Psoas muscle (tissue), 8 donors: ENCODE results near the gene DYRK1B. TPM values are rescaled to one million over a fixed set of nuclear protein-coding genes. Genes with fewer than 3 reads are reported as not detected.

ENCODE experiments used
- ATAC-seq, 4 donors: fragments of 200-7000 bp; cut with Tn5 transposase; one replicate each; pipeline ENCODE4 v1.9.1; 2020; ENCODE audit warnings: moderate library complexity in 3 of 4, mild to moderate bottlenecking in 2 of 4
- DNase-seq, 2 donors: peaks; one replicate each; pipeline ENCODE4 v3.0.0-alpha.2; 2020
- H3K27ac ChIP-seq: fragments of 200-600 bp; one replicate; pipeline ENCODE4 v1.8.0; 2022
- H3K27me3 ChIP-seq, 3 donors: fragments of 200-600 bp in 1 of 3; one replicate each; pipeline versions ENCODE4 v1.6.1 to v1.8.0; 2013 to 2022; ENCODE audit warnings: low read length in 2 of 3, mild to moderate bottlenecking in 2 of 3, moderate library complexity in 1 of 3; ENCODE audit not compliant: insufficient read depth in 3 of 3
- H3K36me3 ChIP-seq, 2 donors: fragments of 200-600 bp in 1 of 2; one replicate each; pipeline versions ENCODE4 v1.6.1 to v1.8.0; 2013 to 2022; ENCODE audit warnings: low read depth in 1 of 2, mild to moderate bottlenecking in 1 of 2, moderate library complexity in 1 of 2; ENCODE audit not compliant: insufficient read depth in 1 of 2
- H3K4me1 ChIP-seq: fragments of 200-600 bp; one replicate; pipeline ENCODE4 v1.8.0; 2022
- H3K4me3 ChIP-seq: fragments of 200-600 bp; one replicate; pipeline ENCODE4 v1.8.0; 2022; ENCODE audit warnings: mild to moderate bottlenecking
- H3K9me3 ChIP-seq: fragments of 200-600 bp; one replicate; pipeline ENCODE4 v1.8.0; 2022
- WGBS, 3 donors: extraction: QIAGEN DNeasy Blood & Tissue Kit; methylation state at CpG; one replicate each; pipeline versions ENCODE4 v1.1.6 to v1.1.7; 2013; 5-methylcytosine and 5-hydroxymethylcytosine counted together
- intact Hi-C, 2 donors: fragments of 100-400 bp; cut with DNase I; formaldehyde crosslinking; loops; one replicate each; pipeline versions ENCODE4 v1.11.0 to v1.14.2; 2022
- polyA plus RNA-seq, 3 donors: library from polyadenylated mRNA; stranded (reverse); fragments of 200-250 nt; gene quantifications; one replicate each; pipeline ENCODE4 v1.2.3, GENCODE V29; 2013
- total RNA-seq, 4 donors: library from RNA; stranded (reverse); fragmentation: NEBNext Ultra II Directional in 2 of 4; extraction: Animal tissue kit (Norgen Biotek cat#: 25700) in 2 of 4; gene quantifications; one replicate each; pipeline versions ENCODE4 v1.2.1 to v1.2.4, GENCODE V29; 2021 to 2023
- TF ChIP-seq, protein P1 (sequence below): fragments of 200-600 bp; IDR thresholded peaks from one replicate; pipeline ENCODE4 v1.8.0; 2022; ENCODE audit warnings: antibody characterized with exemption
- donor health status: healthy with polysubstance abuse.
- donor health status: DM: no; HTN: no; CAD: no; lungs with moderate emphysema.
- donor health status: Bipolar disorder and iron deficiency.
- donor health status: healthy.
- donor health status: DM: yes; HTN: yes; CAD: no.
- donor health status: DM: no; HTN: no; CAD: no.
- donor health status: DM: no; HTN: no; CAD: no.
- donor health status: DM: yes; HTN: yes; CAD: no.

Gene DYRK1B
- total and polyA plus RNA-seq, 7 donors = 11.1 to 157 (median 64.5) TPM

DNA sequence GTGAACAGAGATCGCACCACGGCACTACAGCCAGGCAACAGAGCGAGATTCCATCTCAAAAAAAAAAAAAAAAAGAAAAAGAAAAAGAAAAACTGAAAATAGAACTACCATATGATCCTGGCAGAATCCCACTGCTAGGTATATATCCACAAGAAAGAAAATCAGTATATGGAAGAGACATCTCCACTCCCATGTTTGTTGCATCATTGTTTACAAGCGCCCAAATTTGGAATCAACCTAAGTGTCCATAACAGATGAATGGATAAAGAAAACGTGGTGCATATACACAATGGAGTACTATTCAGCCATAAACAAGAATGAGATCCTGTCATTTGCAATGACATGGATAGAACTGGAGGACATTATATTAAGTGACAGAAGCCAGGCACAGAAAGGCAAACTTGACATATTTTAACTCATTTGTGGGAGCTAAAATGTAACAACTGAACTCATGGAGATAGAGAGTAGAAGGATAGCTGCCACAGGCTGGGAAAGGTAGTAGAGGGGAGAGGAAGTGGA lies 26.1 kb downstream of the DYRK1B start:
- intact Hi-C loops = no loop called here
- Histone ChIP-seq H3K4me1 (peaks cover 14% of the 10 kb centered on the region), H3K36me3 (no peaks in the 10 kb centered on the region), H3K27ac (no peak overlapping the region), H3K4me3 (no peak overlapping the region), H3K27me3 (no peaks in the 10 kb centered on the region), H3K9me3 (peaks cover 11% of the 10 kb centered on the region)
- DNase-seq = no peak
- ATAC-seq = no peak
- TF ChIP-seq, protein P1, sequence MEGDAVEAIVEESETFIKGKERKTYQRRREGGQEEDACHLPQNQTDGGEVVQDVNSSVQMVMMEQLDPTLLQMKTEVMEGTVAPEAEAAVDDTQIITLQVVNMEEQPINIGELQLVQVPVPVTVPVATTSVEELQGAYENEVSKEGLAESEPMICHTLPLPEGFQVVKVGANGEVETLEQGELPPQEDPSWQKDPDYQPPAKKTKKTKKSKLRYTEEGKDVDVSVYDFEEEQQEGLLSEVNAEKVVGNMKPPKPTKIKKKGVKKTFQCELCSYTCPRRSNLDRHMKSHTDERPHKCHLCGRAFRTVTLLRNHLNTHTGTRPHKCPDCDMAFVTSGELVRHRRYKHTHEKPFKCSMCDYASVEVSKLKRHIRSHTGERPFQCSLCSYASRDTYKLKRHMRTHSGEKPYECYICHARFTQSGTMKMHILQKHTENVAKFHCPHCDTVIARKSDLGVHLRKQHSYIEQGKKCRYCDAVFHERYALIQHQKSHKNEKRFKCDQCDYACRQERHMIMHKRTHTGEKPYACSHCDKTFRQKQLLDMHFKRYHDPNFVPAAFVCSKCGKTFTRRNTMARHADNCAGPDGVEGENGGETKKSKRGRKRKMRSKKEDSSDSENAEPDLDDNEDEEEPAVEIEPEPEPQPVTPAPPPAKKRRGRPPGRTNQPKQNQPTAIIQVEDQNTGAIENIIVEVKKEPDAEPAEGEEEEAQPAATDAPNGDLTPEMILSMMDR = no peak
- WGBS, 3 donors = 79 to 85% (median 79%) methylated on average over 5 of the region's 5 CpGs

DNA sequence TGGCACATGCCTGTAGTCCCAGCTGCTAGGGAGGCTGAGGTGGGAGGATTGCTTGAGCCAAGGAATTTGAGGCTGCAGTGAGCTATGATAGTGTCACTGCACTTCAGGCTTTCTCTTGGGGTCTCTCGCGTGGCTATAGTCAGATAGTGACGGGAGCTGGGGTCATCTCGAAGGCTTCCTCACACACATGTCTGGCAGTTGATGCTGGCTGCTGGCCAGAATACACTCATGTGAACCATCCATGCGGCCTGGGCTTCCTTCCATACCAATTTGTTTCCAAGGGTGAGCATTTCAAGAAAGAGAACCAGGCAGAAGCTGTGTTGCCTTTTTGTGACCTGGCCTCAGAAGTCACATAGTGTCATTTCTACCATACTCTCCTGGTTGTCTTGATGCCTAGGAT lies 28.9 kb downstream of the DYRK1B start:
- H3K9me3 ChIP-seq = peaks cover 11% of the 10 kb centered on the region
- H3K27ac ChIP-seq = peak overlapping the region; percentile 78
- no peaks in the 10 kb centered on the region for H3K27me3 ChIP-seq
- peak in 1 of 4 donors; percentile 9 for ATAC-seq
- intact Hi-C loops = no loop called here
- H3K36me3 ChIP-seq = no peaks in the 10 kb centered on the region
- TF ChIP-seq, protein P1 = no peak
- H3K4me1 ChIP-seq = peaks cover 14% of the 10 kb centered on the region
- peak in 1 of 2 donors; percentile 21 for DNase-seq
- 17 to 24% (median 22%) methylated on average over 5 of the region's 5 CpGs for WGBS, 3 donors
- H3K4me3 ChIP-seq = no peak overlapping the region

DNA sequence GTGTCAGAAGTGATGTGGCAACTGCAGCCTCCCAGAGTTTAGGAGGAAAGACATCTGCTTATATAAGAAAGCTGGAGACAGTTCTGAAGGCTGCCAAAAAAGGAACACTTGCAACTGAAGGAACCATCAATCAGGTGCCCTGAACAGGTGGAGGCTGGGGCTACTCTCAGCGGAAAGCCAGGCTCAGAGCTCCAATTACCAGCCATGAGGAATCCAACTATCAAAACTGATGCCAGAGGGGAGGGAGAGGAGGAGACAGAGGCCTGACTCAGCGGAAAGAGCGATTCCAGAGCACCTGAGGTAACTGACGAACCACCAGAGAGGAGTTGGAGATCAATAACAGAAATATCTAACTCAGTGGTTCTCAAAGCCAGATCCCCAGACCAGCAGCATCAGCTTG lies 31.0 kb downstream of the DYRK1B start:
- Histone ChIP-seq H3K27ac (peak overlapping the region; percentile 78), H3K9me3 (no peaks in the 10 kb centered on the region), H3K4me3 (no peak overlapping the region), H3K27me3 (no peaks in the 10 kb centered on the region), H3K36me3 (no peaks in the 10 kb centered on the region), H3K4me1 (peaks cover 14% of the 10 kb centered on the region)
- 7 to 14% (median 8%) methylated on average over 4 of the region's 4 CpGs for WGBS, 3 donors
- intact Hi-C loops = loop anchor here in 1 of 2 donors (2.0 kb wide), 1 partner anchor 30 kb away; no protein-coding TSS in a partner anchor
- DNase-seq (peak; percentile 43 to 82), ATAC-seq (peak; percentile 94 to 97 (median 96))
- TF ChIP-seq, protein P1 = no peak

DNA sequence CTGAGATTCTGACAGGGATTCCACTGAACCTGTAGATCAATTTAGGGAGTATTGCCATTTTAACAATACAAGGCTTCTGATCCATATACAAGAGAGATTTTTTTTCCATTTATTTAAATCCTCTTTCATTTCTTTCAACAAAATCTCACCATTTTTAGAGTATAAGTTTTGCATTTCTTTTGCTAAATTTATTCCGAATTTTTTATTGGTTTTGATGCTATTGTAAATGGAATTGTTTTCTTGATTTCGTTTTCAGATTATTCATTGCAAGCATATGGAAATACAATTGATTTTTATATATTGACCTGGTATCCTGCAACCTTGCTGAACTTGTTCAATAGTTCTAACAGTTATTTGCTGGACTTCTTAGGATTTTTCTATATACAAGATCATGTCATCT lies 36.9 kb downstream of the DYRK1B start:
- WGBS, 3 donors = 64 to 80% (median 74%) methylated on average over 2 of the region's 2 CpGs
- Histone ChIP-seq H3K36me3 (no peaks in the 10 kb centered on the region), H3K9me3 (no peaks in the 10 kb centered on the region), H3K27ac (no peak overlapping the region), H3K4me3 (no peak overlapping the region), H3K27me3 (no peaks in the 10 kb centered on the region), H3K4me1 (peaks cover 2% of the 10 kb centered on the region)
- intact Hi-C loops = loop anchor here in 1 of 2 donors (10.0 kb wide), 1 partner anchor 178 kb away; the partner anchor contains the start of gene PSMC4
- no peak for DNase-seq
- TF ChIP-seq, protein P1 = no peak
- ATAC-seq = no peak

DNA sequence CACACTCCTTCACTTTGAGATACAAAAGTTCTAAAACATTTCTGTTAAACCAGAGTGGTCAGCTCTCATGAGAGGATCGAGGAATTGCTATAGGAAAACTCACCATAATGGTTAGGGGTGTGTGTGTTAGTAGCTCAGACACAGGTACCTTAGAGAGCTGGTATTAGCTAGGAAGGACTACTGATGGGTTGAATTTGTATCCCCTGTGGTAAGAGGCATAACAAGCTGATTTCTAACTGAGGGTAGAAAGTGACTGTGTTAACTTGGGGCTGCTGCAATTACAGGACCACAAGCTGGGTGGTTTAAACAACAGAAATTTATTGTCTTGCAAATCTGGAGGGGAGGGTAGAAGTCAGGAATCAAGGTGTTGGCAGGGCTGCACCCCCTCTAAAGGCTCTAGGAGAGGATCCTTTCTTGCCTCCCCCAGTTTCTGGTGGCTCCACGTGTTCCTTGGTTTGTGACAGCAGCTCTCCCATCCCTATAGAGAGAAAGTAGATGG lies 37.9 kb downstream of the DYRK1B start:
- intact Hi-C loops = loop anchor here in 1 of 2 donors (10.0 kb wide), 1 partner anchor 179 kb away; the partner anchor contains the start of gene PSMC4
- no peak overlapping the region for H3K27ac ChIP-seq
- ATAC-seq (no peak), DNase-seq (no peak)
- no peaks in the 10 kb centered on the region for H3K4me1 ChIP-seq
- WGBS, 3 donors = 45 to 52% (median 48%) methylated on average over 2 of the region's 2 CpGs
- no peaks in the 10 kb centered on the region for H3K9me3 ChIP-seq
- no peak overlapping the region for H3K4me3 ChIP-seq
- no peaks in the 10 kb centered on the region for H3K36me3 ChIP-seq
- TF ChIP-seq, protein P1 = no peak
- H3K27me3 ChIP-seq = no peaks in the 10 kb centered on the region
